Nephron (organoid): ENCODE measurements around the gene GRAMD1A.

Experiments
- H3K27ac Mint-ChIP-seq, 3 experiments: 2 replicates each; pipeline ENCODE4 v1.8.0; 2020; ENCODE audit warnings: mixed read lengths in 3 of 3, mild to moderate bottlenecking in 2 of 3, moderate library complexity in 1 of 3
- H3K27me3 Mint-ChIP-seq: 2 replicates; pipeline ENCODE4 v1.8.0; 2021; ENCODE audit warnings: low read depth, mild to moderate bottlenecking, moderate library complexity, mixed read lengths
- H3K36me3 Mint-ChIP-seq: 2 replicates; pipeline ENCODE4 v1.8.0; 2020; ENCODE audit warnings: low read depth, mixed read lengths
- H3K4me1 Mint-ChIP-seq: 2 replicates; pipeline ENCODE4 v1.8.0; 2020; ENCODE audit warnings: mixed read lengths
- H3K4me3 Mint-ChIP-seq, 3 experiments: 2 replicates each; pipeline ENCODE4 v1.8.0; 2020; ENCODE audit warnings: mild to moderate bottlenecking in 3 of 3, mixed read lengths in 3 of 3, moderate library complexity in 2 of 3
- H3K9me3 Mint-ChIP-seq: 2 replicates; pipeline ENCODE4 v1.8.0; 2020; ENCODE audit warnings: mixed read lengths
- CTCF ChIP-seq, 3 experiments: fragments of 200-600 bp; sonication (generic); IDR thresholded peaks; one replicate each; pipeline ENCODE4 v1.5.0; 2021; ENCODE audit warnings: antibody characterized with exemption in 3 of 3; ENCODE audit not compliant: unreplicated experiment in 3 of 3

The GRAMD1A gene

GRCh38 chr19:35060160-35060855 is 60.2 kb downstream of the GRAMD1A start:
- no peaks in the 10 kb centered on the region for H3K4me1 Mint-ChIP-seq
- H3K9me3 Mint-ChIP-seq: no peaks in the 10 kb centered on the region
- TF ChIP-seq CTCF (IDR thresholded peaks at IDR 0.05; ENCODE audit: unreplicated experiment in 3 of 3): no peak

GRCh38 chr19:35061583-35062373 is 61.7 kb downstream of the GRAMD1A start:
- no peaks in the 10 kb centered on the region for H3K9me3 Mint-ChIP-seq
- no peaks in the 10 kb centered on the region for H3K36me3 Mint-ChIP-seq
- no peaks in the 10 kb centered on the region for H3K4me1 Mint-ChIP-seq
- no peak overlapping the region for H3K4me3 Mint-ChIP-seq
- H3K27ac Mint-ChIP-seq: no peak overlapping the region
- peaks cover 9% of the 10 kb centered on the region for H3K27me3 Mint-ChIP-seq
- TF ChIP-seq CTCF (IDR thresholded peaks at IDR 0.05; ENCODE audit: unreplicated experiment in 3 of 3): no peak

More at GRCh38 chr19:35060160-35060855, 60.2 kb downstream of the GRAMD1A start:
- H3K36me3 Mint-ChIP-seq: no peaks in the 10 kb centered on the region
- no peak overlapping the region for H3K27ac Mint-ChIP-seq
- no peak overlapping the region for H3K4me3 Mint-ChIP-seq
- H3K27me3 Mint-ChIP-seq: peaks cover 23% of the 10 kb centered on the region

DNA sequence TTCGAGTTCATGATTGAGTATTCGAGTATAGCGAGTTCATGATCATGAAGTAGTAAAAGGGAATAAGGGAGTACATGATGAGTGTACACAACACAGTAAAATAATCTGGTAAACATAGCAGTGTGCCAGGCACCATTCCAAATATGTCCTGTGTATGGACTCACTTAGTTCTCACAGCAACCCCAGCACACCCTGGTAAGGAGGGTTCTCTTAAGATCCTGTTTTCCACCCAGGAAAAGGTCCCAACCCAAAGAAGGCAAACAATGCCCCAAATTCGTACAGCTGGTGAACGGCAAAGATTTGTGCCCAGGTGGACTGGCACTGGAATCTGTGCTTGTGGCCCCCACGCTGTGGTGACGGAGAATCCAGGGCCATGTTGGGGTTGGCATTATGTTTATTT is 62.8 kb downstream of the GRAMD1A start:
- H3K9me3 Mint-ChIP-seq: no peaks in the 10 kb centered on the region
- H3K27me3 Mint-ChIP-seq: peaks cover 17% of the 10 kb centered on the region
- H3K27ac Mint-ChIP-seq: no peak overlapping the region
- H3K36me3 Mint-ChIP-seq: no peaks in the 10 kb centered on the region
- peaks cover 1% of the 10 kb centered on the region for H3K4me1 Mint-ChIP-seq
- H3K4me3 Mint-ChIP-seq: no peak overlapping the region
- TF ChIP-seq CTCF (IDR thresholded peaks at IDR 0.05; ENCODE audit: unreplicated experiment in 3 of 3): no peak

DNA sequence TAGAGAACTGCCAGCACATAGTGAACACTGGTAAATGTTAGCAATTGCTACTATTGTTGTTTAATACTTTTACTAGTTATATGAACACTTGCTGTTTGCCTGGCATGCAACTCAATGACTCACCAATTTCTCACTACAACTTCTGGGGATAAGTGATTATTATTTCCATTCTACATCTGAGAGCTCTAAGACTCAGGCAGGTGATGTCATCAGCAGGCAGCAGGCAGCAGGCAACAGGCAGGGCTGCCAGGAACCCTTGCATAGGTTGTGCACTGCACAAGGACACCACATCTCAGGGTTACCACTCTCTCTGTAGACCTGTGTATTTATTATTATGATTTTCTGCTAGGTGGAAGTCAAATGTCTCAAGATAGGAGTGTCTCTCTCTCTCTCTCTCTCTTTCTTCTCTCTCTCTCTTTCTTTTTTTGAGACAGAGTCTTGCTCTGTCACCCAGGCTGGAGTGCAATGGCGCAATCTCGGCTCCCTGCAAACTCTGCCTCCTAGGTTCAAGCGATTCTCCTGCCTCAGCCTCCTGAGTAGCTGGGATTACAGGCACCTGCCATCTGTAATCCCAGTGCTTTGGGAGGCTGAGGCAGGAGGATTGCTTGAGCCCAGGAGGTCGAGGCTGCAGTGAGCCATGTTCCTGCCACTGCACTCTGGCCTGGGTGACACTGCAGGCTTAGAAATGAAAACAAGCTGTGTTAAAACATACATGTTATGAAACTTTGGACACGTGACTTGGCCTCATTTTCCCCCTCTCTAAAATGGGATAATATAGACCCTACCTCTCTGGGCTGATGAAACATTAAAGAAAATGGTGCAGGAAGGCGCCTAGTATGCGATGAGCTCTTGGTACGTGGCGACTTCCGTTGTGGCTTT is 64.1 kb downstream of the GRAMD1A start:
- Mint-ChIP-seq H3K4me1 (peaks cover 14% of the 10 kb centered on the region), H3K27me3 (peaks cover 17% of the 10 kb centered on the region), H3K27ac (no peak overlapping the region), H3K36me3 (no peaks in the 10 kb centered on the region), H3K9me3 (no peaks in the 10 kb centered on the region), H3K4me3 (no peak overlapping the region)
- TF ChIP-seq CTCF (IDR thresholded peaks at IDR 0.05; ENCODE audit: unreplicated experiment in 3 of 3): no peak

DNA sequence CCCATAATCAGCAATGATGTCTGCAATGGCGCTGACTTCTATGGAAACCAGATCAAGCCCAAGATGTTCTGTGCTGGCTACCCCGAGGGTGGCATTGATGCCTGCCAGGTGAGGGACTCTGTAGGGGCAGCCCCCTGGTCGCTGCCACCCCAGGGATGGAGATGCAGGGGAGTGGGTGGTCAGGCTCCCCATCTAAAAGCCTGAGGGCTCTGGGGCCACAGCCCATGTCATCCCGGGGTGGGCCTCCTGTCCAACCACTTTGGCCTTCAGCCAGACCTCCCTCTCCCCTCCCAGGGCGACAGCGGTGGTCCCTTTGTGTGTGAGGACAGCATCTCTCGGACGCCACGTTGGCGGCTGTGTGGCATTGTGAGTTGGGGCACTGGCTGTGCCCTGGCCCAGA is 65.5 kb downstream of the GRAMD1A start:
- H3K9me3 Mint-ChIP-seq: no peaks in the 10 kb centered on the region
- H3K4me3 Mint-ChIP-seq: no peak overlapping the region
- peaks cover 23% of the 10 kb centered on the region for H3K4me1 Mint-ChIP-seq
- H3K36me3 Mint-ChIP-seq: no peaks in the 10 kb centered on the region
- peaks cover 22% of the 10 kb centered on the region for H3K27me3 Mint-ChIP-seq
- no peak overlapping the region for H3K27ac Mint-ChIP-seq
- TF ChIP-seq CTCF (IDR thresholded peaks at IDR 0.05; ENCODE audit: unreplicated experiment in 3 of 3): no peak
